DMS79 treated with DMSO at 0.1 percent for 48 hours (cell line): ENCODE results near the gene WNT11.

Experiments
- DNase-seq: peaks from one replicate; lab custom pipeline; 2025; lab: John Stamatoyannopoulos, UW

WNT11 gene

GRCh38 chr11:76218449-76219178 lies 12.3 kb upstream of the WNT11 start:
- DNase-seq = no peak

DNA sequence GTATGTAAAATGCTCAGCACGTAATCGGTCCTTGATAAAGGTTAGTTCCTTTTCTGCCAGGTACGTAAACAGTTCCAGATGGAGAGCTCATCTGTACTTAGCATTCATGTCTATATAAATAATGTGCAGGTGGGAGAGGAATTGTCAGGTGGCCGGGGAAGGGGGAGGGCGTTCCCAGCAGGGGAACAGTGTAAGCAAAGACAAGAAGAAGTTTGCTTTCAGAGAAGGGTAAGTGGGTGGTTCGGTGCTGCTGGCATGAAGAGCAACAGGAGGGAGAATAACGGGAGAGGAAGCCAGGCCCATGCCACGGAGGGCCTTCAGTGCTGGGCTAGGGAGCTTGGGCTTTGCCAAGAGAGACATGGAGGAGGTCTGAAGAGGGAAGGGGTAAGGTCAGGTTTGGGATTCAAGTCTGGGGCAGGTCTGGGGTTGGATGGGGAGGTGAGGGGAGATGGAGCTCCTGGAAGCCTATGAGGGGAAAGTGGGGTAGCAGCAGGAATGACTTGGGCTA lies 11.4 kb upstream of the WNT11 start:
- no peak for DNase-seq

GRCh38 chr11:76216536-76217325 lies 10.4 kb upstream of the WNT11 start:
- no peak for DNase-seq

DNA sequence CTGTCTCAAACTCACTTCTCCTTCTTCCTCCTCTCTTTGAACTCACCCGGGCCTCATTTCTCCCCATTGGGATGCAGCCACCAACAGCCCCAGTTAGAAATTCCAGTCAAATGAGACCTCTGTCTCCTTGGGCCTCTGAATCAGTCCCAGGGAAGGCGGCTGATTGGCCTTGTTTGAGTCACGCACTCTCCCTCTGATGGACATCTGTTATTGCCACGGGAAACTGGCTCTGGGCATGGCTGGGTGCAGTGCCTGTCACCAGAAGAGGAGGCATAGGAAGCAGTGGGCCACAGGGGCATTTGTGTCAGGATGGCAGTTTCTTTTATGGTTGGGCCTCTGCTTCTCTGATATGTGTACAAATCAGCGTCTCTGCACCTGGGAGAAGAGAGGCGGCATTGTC lies 9.6 kb upstream of the WNT11 start:
- DNase-seq = no peak

DNA sequence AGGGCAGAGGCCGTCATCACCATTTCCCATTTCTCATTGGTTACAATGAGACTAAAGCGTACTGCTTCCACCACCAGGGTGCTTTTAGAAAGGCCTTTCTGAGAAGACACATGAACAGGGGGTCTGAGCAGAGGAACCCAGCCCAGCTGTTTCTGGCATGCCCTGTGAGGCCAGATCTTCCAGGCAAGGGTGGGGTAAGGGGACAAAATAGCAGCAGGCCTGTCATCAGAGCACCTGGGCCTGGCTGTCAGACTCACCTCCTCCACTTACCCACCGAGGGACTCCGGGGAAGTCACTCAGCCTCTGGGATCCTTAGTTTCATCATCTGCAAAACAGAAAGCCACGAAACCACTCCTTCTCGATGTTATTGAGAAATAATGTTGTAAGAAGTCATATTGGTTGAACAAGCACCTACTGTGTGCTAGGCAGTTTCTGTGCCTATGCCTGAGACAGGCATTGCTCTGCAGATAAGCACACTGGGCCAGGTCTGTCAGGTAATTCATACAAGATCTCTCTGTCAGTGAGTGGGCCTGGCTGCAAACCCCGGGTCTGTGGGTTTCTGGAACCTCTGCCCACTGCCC lies 8.8 kb upstream of the WNT11 start:
- no peak for DNase-seq

DNA sequence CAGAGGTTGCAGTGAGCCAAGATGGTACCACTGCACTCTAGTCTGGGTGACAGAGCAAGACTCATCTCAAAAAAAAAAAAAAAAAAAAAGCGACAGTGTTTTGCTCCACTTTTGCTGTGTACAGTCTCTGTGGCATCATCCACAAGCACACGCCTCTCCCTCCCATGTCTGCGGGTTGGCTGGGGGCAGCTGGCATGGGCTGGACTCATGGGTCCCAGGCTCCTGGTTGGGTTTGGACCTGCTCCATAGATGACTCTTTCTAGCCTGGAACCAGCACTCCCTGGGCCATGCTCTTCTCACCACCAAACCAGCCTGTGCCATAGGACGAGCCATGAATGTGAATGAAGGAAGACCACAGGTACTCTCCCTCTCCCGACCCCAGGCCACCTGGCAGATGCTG lies 7.9 kb upstream of the WNT11 start:
- DNase-seq = no peak

- no peak for DNase-seq
Observed at GRCh38 chr11:76212086-76213035, 6.1 kb upstream of the WNT11 start.

- DNase-seq = no peak
Observed at GRCh38 chr11:76210931-76211851, 4.9 kb upstream of the WNT11 start.

DNA sequence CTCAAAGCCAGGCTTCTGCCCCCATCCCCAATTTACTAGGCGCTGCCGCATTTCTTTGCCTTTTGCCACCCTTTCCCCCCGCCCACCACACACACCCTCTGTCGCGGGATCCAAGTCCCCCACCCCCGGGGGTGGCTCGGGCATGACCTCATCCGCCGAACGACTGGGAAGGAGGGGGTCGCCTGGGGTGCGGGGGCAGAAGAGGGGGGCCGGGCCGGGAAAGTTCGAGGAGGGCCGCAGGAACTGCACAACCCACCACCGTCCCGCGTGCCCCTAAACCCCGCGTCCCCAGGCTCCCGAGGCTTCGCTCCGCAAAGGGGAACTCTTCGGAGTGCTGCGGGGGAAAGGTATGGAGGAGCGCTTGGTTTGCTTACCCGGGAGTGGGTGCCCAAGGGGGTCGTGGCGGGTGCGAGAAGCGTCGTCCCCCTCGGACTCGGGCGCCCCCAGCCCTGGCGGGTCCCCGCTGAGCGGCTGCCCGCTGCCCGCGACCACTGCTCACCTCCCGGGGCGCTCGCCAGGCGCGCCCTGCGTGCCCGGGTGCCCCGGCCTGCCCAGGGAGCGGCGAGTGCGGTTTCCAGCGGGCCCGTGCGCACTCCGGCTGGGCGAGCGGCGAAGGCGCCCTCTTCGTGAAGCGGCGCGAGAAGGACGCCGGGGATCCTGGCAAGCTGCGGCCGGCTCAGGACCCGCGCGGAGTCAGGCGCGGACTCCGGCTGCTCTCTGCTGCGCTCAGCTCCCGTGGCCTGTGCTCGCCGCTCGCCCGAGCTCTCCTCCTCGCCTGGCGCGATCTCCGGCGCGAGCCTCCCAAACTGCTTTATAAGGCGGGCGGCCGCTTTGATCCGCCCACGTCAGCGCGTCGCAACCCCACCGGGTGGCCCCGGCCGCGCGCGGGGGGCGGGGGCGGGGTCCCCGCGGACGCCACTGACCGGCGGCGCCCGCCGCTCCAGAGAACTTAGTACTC lies 4.0 kb upstream of the WNT11 start:
- peak; percentile 37 for DNase-seq

- DNase-seq = peak; percentile 18
Observed at GRCh38 chr11:76209375-76209972, 3.2 kb upstream of the WNT11 start.

DNA sequence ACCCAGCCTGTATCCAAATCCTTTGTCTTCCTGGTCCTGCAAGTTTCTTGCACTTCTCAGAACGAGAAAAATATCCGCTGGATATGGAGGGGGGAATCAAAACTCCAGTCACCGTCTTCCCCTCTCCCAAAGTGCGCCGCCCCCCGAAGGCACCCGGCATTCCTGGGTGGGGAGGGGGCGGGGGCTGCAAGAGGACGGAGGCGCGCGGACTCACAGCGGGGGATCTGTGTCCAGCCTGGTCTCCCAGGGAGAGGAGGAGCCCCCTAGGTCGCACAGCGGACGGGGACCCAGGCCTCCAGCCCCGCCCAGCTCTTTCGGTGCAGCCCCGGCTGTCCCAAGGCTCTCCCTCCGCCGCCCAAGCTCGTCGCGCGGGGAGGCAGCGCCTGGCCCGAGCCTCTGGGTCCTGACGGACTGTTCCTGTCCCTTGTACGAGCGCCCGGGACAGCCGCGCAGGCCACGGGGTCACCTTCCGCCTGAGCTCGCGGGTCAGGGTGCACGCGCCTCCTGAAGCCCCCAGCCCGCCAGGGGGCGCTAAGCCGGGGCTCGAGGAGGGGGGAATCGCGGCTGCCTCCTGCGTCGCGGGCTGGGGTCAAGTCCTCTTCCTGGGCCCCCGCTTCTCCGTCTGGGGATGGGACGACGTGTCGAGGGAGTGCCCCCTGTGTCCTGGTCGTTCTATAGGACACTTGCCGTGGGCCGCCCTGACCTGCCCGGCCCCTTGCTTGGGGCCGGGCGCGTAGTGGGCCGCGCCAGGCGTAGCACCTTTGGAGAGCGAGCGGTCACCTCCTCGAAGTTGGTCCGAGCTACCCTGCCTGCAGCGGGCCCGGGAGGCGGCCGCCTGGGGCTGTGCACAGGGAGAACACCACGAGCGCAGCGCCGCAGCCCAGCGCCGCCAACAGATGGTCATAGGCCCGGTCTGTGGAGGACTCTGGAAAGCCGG lies 2.4 kb upstream of the WNT11 start:
- DNase-seq = peak; percentile 69

DNA sequence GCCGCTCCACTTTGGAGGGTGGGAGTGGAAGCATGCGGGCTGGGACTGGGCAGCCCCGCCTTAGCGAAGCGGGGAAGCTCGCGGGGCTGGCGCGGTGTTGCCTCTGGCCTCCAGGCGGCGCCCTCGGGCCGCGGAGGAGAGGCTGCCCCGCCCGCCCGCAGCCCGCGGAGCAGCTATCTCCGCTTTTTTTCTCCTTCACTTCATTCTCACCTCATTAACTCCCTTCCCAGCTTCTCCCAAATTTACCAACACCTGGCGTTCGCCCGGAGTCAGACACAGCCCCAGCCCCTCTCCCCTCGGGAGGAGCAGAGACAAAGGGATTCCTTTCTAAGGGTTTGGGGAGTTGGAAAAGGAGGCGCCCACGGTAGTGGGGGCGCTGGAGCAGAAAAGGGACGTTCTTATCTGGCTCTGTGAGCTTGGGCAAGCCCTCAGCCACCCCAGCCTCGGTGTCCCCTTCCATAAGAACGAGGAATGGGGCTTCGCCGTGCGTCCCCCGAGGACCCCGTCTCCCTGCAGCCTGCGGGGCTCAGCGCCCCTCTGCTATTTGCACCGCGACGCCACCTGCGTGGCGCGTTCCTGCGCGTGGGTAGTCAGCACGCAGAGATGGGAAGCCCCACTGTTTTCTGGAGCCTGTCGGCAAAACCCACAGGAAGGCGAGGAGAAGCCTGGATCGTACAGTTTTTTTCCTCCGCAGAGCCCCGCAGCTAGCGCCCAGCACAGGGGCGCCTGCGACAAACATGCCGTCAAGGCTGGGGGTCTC lies 1.5 kb upstream of the WNT11 start:
- DNase-seq = peak; percentile 84

DNA sequence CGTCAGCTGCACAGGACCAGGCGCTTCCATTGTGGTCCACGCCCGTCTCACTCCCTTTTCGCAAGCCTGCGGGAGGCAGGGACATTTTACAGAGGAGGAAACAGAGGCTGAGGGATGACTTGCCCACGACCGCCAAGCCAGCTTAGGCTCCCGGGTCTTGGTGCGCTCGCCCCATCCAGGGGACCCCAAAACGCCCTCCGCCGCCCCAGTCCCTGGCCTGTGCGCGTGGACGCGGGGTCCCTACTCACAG lies 300 bp downstream of the WNT11 start:
- DNase-seq = no peak

- DNase-seq = no peak
Observed at GRCh38 chr11:76205252-76206076, 838 bp downstream of the WNT11 start.

DNA sequence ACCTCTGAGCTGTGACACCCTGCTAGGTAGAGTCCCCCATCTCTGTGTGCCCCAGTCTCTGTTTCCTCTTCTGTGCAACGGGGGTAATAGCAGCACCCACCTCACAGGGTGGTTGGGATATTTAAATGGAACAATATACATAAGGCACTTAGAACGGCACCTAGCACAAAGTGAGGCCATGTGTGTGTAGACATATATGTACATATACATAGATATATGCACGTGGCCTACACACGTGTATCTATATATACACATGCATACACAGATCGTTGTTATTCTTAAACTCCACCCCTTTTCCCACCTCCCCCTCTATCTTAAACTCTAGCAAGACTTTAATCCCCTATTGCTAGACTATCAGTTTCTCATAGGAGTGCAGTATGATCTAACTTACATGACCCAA lies 2.4 kb downstream of the WNT11 start:
- no peak for DNase-seq

GRCh38 chr11:76203131-76203925 lies 3.0 kb downstream of the WNT11 start:
- no peak for DNase-seq
